Measurements from ENCODE around the gene ACTN1.

The ACTN1 gene

DNA sequence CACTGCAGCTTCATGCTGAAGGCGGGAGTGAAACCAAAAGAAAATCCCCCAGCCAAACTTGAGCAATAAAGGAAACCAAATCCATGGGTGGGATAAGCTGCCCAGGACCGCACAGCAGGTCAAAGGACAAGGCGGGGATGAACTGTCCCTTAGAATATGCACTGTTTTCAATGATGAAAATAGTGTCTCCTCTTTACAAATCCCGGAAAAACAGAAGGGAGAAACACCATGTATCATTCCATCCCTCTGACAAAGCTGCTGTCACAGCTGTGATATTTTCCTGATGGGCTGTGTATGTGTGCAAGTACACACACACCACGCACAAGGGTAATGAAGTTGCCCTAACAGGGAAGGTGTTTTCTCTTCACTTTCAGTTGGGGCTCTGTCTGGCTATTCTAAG, 70.3 kb downstream of the ACTN1 start:
- DNase-seq, result no peak

GRCh38 chr14:68908201-68908600, 70.9 kb downstream of the ACTN1 start:
- no peak for DNase-seq

GRCh38 chr14:68906439-68906838, 72.7 kb downstream of the ACTN1 start:
- no peak for DNase-seq

DNA sequence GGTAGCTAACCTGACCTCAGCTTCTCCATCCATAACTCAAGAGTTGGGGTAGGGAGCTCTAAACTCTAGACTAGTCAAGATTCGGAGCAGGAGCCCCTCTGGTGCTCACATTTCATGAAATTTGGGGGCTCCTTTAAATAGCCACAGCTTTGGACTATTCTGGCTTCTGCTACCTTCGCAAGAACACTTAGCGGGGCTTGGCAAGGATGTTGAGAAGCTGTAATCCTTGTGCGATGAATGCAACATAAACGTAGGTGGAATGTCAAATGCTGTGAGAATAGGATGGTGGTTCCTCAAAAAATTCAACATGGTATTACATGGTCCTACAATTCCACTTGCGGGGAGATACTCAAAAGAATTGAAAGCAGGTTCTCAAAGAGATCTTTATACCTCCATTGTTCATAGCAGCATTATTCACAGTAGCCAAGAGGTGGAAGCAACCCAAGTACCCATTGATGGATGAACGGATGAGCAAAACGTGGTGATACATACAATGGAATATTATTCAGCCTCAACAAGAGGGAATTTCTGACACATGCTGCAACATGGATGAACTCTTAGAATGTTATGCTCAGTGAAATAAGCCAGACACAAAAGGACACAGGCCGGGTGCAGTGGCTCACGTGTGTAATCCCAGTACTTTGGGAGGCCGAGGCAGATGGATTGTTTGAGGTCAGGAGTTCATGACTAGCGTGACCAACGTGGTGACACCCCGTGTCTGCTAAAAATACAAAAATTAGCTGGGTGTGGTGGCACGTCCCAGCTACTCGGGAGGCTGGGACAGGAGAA, 73.8 kb downstream of the ACTN1 start:
- no peak for DNase-seq

DNA sequence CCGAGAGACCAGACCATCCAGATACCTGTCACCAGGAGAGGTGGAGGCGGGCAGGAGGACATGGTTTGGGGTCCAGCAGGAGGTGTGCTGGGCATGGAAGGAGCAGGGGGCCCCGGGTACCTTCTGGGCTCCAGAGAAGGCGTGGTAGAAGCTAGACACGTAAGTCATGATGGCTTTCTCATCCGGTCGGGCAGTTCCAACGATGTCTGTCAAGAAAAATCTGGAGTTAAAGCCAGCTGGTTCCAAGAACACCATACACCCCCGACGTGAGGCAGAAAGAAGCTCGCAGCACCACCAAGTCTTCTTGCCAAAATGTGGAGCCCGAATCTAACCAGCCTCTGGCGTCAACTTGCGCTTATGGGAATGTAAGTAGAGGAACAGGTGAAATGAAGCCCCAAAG, 76.7 kb downstream of the ACTN1 start:
- DNase-seq, result no peak

- no peak for DNase-seq
Measured at GRCh38 chr14:68899033-68899603, 80.0 kb downstream of the ACTN1 start.

DNA sequence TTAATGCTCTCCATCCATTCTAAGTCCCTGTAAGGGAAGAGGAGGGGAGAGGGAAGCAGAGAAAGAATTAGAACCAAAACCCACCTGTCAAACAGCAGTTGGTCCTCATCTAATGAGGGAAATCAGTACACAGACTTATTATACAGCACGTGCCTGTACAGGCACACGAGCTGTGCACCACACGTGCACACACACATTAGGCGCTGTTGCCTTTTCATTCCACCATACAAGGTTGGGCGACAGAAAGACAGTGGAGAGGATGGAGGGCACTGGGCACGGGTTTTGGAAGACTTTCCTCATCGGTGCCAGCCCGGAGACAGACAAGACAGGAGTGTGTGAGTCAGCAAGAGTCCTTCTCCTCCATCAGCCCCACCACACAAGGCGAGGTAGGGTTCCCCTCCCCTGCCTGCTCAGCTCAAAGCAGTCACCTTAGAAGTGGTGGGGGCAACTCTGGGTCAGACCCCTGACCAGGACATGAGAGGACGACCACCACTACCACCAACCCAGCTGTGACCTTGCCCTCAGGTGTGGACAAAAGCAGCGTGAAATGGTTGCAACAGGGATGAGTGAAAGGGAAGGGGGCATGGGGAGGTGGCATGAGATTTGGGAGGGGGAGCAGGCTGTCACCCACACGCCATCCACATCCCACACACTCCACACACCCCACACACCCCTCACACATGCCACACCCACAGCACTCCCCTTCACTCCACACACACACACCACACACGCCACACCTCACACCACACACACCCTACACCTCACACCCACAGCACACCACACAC, 80.7 kb downstream of the ACTN1 start:
- no peak for DNase-seq

DNA sequence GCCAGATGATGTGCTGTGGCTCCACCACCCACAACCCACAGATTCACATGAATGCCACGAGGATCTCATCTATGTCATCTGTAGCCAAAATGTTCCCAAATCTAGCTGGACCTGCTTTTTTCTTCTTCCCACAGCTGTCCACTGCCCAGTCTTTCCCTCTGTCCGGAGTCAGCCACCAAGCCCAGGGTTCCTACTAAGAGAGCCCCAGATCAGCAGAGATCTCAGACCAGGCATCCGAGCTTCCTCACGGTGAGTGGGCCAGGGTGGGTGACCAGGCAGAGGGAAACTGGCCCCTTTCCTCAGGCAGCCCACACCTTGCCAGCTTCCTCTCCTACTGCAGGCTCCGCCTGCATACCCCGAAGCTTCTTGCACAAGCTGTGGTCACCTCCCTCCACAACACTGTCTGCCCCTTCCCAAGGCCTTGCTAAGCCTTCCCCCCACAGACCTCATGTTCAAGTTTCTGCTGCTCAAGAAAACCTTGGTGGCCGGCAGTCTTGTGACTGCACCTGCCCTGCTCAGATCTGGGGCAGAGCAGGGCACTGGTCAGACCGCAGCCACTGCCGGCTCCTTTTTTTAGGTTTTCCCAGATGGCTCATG, 81.4 kb downstream of the ACTN1 start:
- DNase-seq, result no peak

- no peak for DNase-seq
Measured at GRCh38 chr14:68896132-68896531, 83.0 kb downstream of the ACTN1 start.

DNA sequence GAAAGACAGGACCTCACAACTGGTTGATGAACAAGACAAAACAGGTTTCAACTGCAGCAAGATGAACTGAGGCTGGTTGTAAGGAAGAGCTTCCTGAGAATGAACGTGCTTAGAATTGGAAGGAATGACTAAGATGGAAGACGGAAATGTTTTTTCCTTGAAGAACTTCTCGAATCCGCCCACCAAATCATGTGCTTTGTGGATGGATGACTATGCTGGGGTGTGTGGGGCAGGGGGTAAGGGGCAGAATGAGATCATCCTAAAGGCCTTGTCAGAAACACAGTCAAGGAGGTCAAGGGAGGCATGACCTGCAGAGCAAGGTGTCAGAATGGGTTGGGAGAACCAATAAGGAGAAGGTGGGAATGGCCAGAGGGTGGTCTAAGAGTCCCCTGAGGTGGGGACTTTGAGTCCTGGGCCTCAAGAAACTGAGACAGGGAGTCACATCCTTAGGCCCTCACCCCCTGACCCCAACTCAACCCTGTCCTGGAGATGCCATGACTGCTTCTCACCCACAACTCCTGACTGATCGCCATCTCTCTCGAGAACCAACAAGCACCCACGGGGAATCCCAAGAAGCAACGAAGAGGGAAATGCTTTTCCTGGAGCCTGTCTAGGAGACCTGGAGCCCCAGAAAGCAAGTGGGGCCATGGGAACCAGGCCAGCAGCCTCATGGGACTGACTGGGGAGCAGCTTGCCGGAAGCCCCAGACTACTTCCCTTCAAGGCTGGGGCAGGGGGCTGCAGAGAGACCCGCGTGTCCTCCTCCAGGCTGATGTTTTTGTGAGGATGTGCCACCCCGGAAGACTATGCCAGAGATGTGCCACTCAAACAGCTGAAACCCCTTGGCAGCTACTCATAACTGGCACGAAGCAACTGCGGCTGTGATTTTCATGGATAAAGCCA, 84.0 kb downstream of the ACTN1 start:
- no peak for DNase-seq

DNA sequence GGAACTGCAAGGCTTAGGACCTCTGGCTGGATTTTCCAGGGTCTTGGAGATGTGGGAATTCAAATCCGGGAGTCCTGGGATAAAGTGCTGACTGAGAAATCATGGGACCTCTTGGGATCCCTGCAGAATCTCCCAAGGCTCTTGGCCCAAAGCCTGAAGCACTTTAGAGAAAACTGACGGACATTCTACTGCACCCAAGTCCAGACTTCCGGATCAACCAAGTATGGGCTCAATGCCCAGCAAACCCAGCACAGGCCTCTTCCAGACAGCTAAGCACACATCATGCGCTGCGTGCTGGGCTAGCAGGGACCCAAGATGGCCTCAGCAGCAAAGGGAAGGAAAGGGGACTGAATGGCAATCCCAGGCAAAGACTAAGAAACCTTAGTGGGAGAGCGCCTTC, 85.0 kb downstream of the ACTN1 start:
- no peak for DNase-seq

DNA sequence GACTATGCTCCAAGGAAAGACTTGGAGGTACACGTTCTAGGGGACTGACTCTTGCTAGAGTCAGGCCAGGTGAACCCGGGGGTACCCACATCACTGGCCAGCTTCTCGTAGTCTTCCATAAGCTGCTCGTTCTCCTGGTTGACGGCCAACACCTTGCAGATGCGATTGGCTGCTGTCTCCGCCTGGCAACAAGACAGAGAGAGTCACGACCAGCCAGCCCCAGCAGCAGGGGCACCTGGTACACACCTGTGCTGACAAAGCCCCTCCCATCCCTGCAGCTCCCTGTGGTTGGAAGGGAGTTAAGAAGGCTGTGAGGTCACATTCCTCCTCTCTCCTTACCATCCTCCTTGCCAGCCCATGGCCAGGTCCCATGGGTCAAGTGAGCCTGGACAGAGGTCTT, 85.5 kb downstream of the ACTN1 start:
- DNase-seq, result no peak

- no peak for DNase-seq
Measured at GRCh38 chr14:68892961-68893360, 86.1 kb downstream of the ACTN1 start.

DNA sequence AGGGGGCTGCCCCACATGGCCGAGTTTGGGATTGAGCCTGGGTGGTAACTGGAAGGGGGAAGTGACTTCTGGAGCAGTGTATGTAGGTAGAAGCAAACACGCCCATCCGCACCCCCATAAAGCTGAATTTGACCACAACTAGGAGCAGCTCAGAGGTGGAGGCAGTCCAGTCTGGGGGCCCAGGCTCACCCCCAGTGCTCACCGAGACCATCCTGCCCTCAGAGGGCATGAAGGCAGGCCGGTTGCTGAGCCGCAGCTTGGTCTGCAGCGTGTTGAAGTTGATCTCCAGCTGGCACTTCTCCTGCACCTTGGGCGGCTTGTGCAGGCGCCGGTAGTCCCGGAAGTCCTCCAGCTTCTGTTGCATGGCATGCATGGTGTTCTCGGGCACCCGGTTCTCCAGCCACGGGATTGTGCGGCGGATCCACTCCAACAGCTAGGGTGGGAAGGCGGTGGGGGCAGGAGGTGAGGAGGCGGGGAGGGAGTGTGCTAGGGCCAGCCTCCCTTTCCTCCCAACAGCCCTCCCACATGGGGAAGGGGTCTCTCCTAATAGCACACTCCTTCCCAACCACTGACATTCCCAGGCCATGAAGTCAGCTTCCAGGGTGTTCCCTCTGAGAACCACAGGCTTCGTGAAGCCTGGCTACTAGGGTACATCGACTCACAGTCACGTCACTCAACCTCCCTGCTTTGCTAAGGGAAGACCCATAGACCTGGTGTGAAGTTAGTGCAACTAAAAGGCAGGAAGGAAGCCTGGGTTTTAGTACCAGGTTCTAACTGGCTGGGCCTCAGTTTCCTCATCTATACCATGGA, 87.0 kb downstream of the ACTN1 start:
- no peak for DNase-seq

DNA sequence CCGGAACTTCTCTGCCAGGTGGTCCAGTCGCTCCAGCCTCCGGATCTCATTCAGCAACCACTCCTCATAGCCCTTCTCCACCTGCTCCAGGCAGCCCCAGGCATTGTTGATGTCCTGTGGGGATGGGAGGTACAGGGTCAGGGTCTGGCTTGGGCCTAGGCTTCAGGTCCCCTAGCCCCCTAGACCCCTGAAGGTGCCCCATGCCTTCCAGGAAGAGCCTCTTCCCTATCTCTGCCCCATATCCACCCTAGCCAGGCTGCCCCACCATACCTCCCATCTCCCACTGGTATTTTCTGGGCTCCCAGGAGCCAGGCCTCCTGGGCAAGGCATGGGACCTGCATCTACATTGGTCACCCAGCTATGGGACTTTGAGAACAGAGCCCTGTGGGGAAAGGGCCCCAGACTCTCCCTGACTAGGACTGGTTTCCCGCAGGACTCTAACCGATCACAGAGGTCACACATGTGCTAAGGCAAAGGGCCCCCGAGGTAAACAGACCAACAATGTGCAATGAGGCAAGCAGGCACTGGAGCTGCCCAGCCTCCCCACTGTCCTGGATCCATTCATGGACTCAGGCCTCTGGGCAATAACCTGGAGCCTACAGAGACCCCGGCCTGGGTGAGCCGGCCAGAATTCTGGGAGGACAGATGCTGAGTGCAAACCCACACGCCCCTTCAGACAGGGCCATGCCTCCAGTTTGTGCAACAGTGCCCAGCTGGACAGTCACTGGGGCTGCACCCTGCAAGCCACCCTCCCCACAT, 88.8 kb downstream of the ACTN1 start:
- DNase-seq, result no peak

DNA sequence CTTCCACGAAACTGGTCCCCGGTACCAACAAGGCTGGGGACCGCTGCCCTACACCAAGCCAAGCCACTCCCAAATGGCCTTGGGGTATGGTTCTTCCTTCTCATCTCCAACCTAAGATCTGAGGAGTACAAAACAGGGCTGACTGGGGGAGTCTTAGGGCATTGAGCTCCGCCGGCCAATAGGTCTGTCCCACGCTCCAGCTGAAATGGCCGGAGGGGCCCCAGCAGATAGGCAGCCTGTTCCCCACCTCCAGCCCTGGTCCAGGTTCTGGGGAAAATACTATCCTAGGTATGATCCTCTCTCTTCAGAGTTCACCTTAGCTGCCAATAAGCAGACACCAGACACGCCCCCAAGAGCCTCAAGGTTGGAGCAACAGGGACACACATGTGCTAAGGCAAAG, 90.2 kb downstream of the ACTN1 start:
- DNase-seq, result no peak

DNA sequence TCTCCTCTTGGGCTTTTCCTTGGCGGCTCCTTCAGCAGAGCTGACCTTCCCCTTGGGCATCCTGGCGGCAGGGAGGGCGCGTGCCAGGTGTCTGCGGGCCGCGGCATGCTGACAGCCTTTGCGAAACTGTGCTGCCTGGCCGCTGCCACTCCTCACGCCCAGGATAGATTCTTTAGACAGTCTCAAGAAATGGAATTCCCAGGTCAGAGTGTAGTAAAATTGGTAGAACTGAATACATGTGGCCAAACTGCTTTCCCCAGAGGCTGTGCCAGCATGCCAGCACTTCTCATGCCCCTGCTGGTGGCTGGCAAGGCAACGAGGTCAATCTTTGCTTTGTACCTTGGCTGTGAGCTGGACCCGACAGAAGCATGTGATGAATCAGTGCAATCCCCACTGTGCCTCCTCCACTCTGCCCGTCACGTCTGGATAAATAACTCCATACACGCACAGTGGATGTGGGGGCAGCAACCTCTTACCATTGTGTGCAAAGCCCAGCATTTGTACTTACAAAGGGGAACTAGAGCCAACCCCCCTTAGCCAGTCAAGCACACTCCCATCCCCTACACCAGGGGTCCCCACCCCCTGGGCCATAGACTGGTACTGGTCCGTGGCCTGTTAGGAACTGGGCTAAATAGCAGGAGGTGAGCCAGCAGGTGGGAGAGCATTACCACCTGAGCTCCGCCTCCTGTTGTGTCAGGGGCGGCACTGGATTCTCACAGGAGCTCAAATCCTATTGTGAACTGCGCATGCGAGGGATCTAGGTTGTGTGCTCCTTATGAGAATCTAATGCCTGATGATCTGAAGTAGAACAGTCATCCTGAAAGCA, 90.9 kb downstream of the ACTN1 start:
- DNase-seq, result no peak

GRCh38 chr14:68886109-68886434, 93.0 kb downstream of the ACTN1 start:
- no peak for DNase-seq

GRCh38 chr14:68885226-68886108, 93.6 kb downstream of the ACTN1 start:
- DNase-seq, result no peak
